ENCODE measurements around the gene PAK1IP1.
A peak's percentile ranks its signal among the peaks of the same experiment; 100 is the strongest.
"Not testable (repeated sequence)": the region's sequence is repeated elsewhere in the genome, so short reads cannot be mapped to it uniquely, and the experiment has no call there.

The PAK1IP1 gene

GRCh38 chr6:10692965-10693538 lies 1.7 kb upstream of the PAK1IP1 start:
- no peak for DNase-seq (ENCODE audit: low read depth in 2 of 2)

GRCh38 chr6:10695086-10695657 lies 400 bp downstream of the PAK1IP1 start:
- no peak for DNase-seq (ENCODE audit: low read depth in 2 of 2)

GRCh38 chr6:10696655-10697054 lies 1.9 kb downstream of the PAK1IP1 start:
- no peak for DNase-seq (ENCODE audit: low read depth in 2 of 2)

GRCh38 chr6:10713962-10714361 lies 19.2 kb downstream of the PAK1IP1 start:
- DNase-seq (ENCODE audit: low read depth in 2 of 2), result no peak

- DNase-seq (ENCODE audit: low read depth in 2 of 2), result no peak
Measured at GRCh38 chr6:10719296-10719963, 24.7 kb downstream of the PAK1IP1 start.

GRCh38 chr6:10719964-10720264 lies 25.1 kb downstream of the PAK1IP1 start:
- DNase-seq (ENCODE audit: low read depth in 2 of 2), result no peak

GRCh38 chr6:10720265-10720959 lies 25.6 kb downstream of the PAK1IP1 start:
- DNase-seq (ENCODE audit: low read depth in 2 of 2), result no peak

GRCh38 chr6:10720960-10721849 lies 26.4 kb downstream of the PAK1IP1 start:
- not testable (repeated sequence) for DNase-seq (ENCODE audit: low read depth in 2 of 2)

GRCh38 chr6:10721850-10722569 lies 27.2 kb downstream of the PAK1IP1 start:
- DNase-seq (ENCODE audit: low read depth in 2 of 2), result no peak

GRCh38 chr6:10722570-10722819 lies 27.7 kb downstream of the PAK1IP1 start:
- DNase-seq (ENCODE audit: low read depth in 2 of 2), result no peak

GRCh38 chr6:10722820-10723566 lies 28.2 kb downstream of the PAK1IP1 start, which contains the start of gene TMEM14C:
TSS of gene TMEM14C (plus strand) at chr6:10723070. CDS start at chr6:10724614, 1,544 bp downstream.
- peak; percentile 90 to 92 for DNase-seq (ENCODE audit: low read depth in 2 of 2)

GRCh38 chr6:10723567-10723881 lies 28.8 kb downstream of the PAK1IP1 start:
- no peak for DNase-seq (ENCODE audit: low read depth in 2 of 2)

GRCh38 chr6:10725044-10725443 lies 30.3 kb downstream of the PAK1IP1 start:
- DNase-seq (ENCODE audit: low read depth in 2 of 2), result no peak

- no peak for DNase-seq (ENCODE audit: low read depth in 2 of 2)
Measured at GRCh38 chr6:10725716-10726115, 30.9 kb downstream of the PAK1IP1 start.

GRCh38 chr6:10730254-10730653 lies 35.5 kb downstream of the PAK1IP1 start:
- DNase-seq (ENCODE audit: low read depth in 2 of 2), result no peak

- DNase-seq (ENCODE audit: low read depth in 2 of 2), result no peak
Measured at GRCh38 chr6:10733151-10733715, 38.5 kb downstream of the PAK1IP1 start.

- no peak for DNase-seq (ENCODE audit: low read depth in 2 of 2)
Measured at GRCh38 chr6:10733863-10734262, 39.1 kb downstream of the PAK1IP1 start.

GRCh38 chr6:10736731-10737130 lies 42.0 kb downstream of the PAK1IP1 start:
- no peak for DNase-seq (ENCODE audit: low read depth in 2 of 2)

GRCh38 chr6:10740061-10740460 lies 45.3 kb downstream of the PAK1IP1 start:
- no peak for DNase-seq (ENCODE audit: low read depth in 2 of 2)

GRCh38 chr6:10741643-10742042 lies 46.9 kb downstream of the PAK1IP1 start:
- not testable (repeated sequence) for DNase-seq (ENCODE audit: low read depth in 2 of 2)

- DNase-seq (ENCODE audit: low read depth in 2 of 2), result no peak
Measured at GRCh38 chr6:10742251-10742650, 47.5 kb downstream of the PAK1IP1 start.
